GM19328 (cell line): ENCODE data around the gene MORN3.
"Not testable (repeated sequence)": the region's sequence is repeated elsewhere in the genome, so short reads cannot be mapped to it uniquely, and the experiment has no call there.

Source experiments
- ATAC-seq: cut with Tn5 transposase; IDR thresholded peaks from one replicate; pipeline ENCODE4 v1.9.1; 2021; ENCODE audit warnings: mild to moderate bottlenecking, moderate library complexity; ENCODE audit not compliant: unreplicated experiment

The MORN3 gene

DNA sequence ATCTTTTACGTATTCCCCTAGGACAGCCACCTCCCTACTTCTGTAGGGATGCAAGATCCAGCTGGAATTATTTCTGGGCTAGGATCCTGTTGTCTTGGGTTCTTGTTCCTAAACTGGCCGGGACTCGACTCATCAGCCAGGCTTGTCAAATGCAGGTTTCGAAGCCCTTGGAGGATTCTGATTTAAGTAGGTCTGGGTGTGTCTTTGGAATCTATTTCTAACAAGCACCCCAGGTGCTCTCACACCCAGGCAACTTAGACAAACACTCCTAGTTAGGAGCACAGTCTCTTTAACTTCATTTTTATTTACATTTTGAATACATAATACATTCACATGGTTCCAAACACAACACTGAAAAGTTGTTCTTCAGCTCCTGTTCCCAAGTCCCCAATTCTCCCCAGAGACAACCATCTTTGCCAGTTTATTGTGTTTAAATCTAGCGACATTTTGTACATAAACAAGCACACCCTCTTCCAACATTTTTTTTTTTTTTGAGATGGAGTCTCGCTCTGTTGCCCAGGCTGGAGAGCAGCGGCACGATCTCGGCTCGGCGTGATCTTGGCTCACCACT lies 20.9 kb downstream of the MORN3 start:
- no peak for ATAC-seq

DNA sequence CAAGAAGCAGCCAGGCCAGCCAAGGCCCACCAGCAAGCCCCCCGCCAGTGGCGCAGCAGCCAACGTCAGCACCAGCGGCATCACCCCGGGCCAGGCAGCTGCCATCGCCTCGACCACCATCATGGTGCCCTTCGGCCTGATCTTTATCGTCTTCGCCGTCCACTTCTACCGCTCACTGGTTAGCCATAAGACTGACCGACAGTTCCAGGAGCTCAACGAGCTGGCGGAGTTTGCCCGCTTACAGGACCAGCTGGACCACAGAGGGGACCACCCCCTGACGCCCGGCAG lies 28.2 kb downstream of the MORN3 start:
- no peak for ATAC-seq

GRCh38 chr12:121638298-121639202 lies 30.9 kb downstream of the MORN3 start:
- no peak for ATAC-seq

GRCh38 chr12:121637231-121637914 lies 32.1 kb downstream of the MORN3 start:
- ATAC-seq: no peak

DNA sequence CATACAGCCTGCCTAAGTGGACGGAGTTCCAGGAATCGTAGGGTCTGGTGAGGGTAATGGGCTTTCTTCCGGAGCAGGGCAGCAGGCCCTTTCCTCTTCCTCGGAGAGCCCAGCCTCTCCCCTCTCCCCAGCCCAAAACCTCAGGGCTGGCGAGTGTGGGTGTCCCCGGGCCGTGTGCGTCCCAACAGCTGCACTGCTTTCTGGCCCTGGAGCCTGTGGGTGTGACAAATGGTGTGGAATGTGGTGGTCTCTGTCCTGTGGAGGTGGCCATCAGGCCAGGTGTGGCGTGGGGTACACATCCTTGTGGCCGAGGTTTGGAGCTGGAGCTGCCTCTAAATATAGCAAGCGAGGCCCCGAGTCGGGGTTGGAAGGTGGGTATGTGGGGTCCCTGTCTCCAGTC lies 34.6 kb downstream of the MORN3 start:
- ATAC-seq: no peak

DNA sequence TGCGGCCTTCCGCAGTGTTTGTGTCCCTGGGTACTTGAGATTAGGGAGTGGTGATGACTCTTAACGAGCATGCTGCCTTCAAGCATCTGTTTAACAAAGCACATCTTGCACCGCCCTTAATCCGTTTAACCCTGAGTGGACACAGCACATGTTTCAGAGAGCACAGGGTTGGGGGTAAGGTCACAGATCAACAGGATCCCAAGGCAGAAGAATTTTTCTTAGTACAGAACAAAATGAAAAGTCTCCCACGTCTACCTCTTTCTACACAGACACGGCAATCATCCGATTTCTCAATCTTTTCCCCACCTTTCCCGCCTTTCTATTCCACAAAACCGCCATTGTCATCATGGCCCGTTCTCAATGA lies 35.6 kb downstream of the MORN3 start:
- ATAC-seq: not testable (repeated sequence)

DNA sequence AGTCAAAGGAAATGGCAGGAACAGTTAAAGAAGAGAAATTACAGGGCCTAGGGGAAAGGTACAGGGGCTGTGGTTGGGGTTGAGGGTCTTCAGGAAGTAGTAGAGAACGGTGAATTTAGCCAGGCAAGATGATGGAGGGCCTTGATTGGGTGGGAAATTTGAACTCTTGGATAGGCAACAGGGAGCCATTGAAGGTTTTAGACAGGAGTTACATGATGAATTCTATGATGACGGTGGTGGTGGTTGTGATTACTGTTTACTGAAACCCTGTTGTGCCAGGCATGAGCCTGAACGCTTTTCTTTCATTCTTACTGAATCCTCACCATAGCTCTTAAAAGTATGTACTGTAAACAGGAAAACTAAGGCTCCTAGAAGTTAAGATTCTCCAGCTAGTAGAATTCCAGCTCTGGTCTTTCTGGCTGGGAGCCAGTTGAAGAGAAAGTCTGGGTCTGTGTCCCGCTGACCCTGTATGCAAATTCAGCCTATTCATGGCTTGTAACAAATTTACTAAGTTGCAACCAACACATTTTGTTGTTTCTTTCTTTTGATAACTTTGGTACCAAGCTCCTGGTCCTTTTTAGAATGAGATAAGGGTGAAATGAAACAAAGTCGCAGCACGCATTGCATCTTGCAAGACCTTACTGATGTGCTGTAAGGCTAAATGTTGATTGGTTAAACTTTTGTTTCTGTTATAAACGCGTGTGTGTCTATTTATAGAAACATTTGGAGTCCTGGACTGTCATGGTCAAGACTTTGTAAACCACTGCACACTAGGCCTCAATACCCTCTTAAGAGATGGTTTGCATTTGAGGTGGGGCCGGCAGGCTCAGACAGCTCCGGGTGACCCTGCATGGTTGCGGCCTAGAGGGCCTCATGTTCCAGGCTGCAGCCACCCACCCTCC lies 37.1 kb downstream of the MORN3 start:
- no peak for ATAC-seq

- ATAC-seq: no peak
Measured at GRCh38 chr12:121630791-121631355, 38.6 kb downstream of the MORN3 start.

GRCh38 chr12:121628536-121628935 lies 40.9 kb downstream of the MORN3 start:
- no peak for ATAC-seq

DNA sequence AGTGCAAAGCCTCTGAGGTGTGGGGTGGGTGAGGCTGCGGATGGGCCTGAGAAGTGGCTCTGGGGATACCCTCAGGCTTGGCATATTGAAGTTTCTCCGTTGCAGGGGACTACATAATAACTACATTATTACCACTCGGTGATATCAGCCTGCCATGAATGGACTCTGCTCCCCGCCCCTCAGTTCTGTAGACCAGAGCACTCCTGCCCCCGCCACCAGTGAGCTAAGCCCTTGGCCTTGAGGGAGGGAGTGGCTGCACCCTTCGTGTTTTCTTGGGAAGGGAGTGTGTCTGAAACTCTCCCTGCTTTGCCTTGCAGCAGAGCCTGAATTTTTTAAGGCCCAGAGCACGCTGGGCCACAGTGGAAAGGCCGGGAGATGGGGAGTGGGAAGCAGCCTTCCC lies 41.4 kb downstream of the MORN3 start:
- no peak for ATAC-seq

DNA sequence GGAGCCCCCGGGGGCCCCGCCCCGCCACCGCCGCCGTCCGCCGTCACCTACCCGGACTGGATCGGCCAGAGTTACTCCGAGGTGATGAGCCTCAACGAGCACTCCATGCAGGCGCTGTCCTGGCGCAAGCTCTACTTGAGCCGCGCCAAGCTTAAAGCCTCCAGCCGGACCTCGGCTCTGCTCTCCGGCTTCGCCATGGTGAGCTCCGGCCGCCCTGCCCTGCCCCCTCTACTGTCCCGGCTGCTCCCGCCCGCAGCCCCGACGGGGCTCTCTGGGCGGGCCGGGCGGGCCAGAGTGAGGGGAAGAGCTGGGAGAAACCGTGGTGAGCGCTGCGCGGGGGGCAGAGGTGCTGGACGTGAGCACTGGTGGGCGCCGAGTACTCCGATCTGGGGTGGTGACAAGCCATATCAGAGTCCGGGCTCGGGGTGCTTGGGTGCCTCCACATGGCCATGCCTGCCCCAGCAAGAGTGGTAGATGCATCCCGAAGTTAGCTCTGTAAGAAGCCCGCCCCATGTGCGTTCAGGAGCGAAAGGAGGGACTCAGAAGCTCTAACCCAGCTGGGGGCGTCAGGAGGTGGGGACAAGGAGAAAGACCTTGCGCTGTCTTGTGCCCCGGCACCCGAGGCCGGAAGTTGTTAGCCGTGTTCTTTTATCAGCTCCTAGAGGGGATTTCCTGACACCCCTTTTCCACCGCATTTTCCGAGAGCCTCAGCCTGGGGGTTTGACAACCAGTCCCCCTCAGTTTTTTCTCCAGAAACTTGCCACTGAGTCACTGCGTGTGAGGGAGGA lies 42.4 kb downstream of the MORN3 start:
- ATAC-seq: peak; percentile 31

- ATAC-seq: peak; percentile 68
Measured at GRCh38 chr12:121626087-121626852, 43.2 kb downstream of the MORN3 start, which contains the start of gene ORAI1. ORAI1 (plus strand) TSS chr12:121626530.

GRCh38 chr12:121620333-121620891 lies 49.0 kb downstream of the MORN3 start:
- no peak for ATAC-seq

GRCh38 chr12:121618659-121619233 lies 50.7 kb downstream of the MORN3 start:
- no peak for ATAC-seq

GRCh38 chr12:121614872-121615467 lies 54.5 kb downstream of the MORN3 start:
- no peak for ATAC-seq

DNA sequence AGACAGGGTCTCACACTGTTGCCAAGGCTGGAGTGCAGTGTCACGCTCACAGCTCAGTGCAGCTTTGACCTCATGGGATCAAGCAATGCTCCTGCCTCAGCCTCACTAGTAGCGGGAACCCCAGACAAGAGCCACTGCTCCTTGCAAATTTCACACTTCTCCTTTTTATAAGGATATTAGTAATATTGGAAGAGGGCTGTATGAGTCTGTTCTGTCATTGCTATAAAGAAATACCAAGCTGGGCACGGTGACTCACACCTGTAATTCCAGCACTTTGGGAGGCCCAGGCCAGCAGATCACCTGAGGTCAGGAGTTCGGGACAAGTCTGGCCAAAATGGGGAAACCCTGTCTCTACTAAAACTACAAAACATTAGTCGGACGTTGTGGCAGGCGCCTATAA lies 56.0 kb downstream of the MORN3 start:
- no peak for ATAC-seq

- ATAC-seq: no peak
Measured at GRCh38 chr12:121611306-121611705, 58.1 kb downstream of the MORN3 start.
